ENCODE data around the gene UQCR11.

UQCR11 gene

GRCh38 chr19:1601613-1602064, 3.6 kb downstream of the UQCR11 start:
- TF ChIP-seq CTCF (IDR thresholded peaks at IDR 0.05; ENCODE audit: insufficient read depth, low read depth, low read length, missing control alignments): peak; percentile 2
- H3K4me3 ChIP-seq (ENCODE audit: low read depth, low read length): no peak overlapping the region
- DNase-seq (ENCODE audit: low read depth): no peak

GRCh38 chr19:1599460-1599846, 5.8 kb downstream of the UQCR11 start:
- no peak for TF ChIP-seq CTCF (IDR thresholded peaks at IDR 0.05; ENCODE audit: insufficient read depth, low read depth, low read length, missing control alignments)
- no peak overlapping the region for H3K4me3 ChIP-seq (ENCODE audit: low read depth, low read length)
- no peak for DNase-seq (ENCODE audit: low read depth)

GRCh38 chr19:1598777-1599459, 6.3 kb downstream of the UQCR11 start:
- TF ChIP-seq CTCF (IDR thresholded peaks at IDR 0.05; ENCODE audit: insufficient read depth, low read depth, low read length, missing control alignments): no peak
- no peak overlapping the region for H3K4me3 ChIP-seq (ENCODE audit: low read depth, low read length)
- DNase-seq (ENCODE audit: low read depth): no peak

GRCh38 chr19:1593501-1593772, 11.8 kb downstream of the UQCR11 start:
- no peak for DNase-seq (ENCODE audit: low read depth)
- no peak for TF ChIP-seq CTCF (IDR thresholded peaks at IDR 0.05; ENCODE audit: insufficient read depth, low read depth, low read length, missing control alignments)
- peak overlapping the region; percentile 84 for H3K4me3 ChIP-seq (ENCODE audit: low read depth, low read length)

GRCh38 chr19:1592755-1593500, 12.3 kb downstream of the UQCR11 start, which contains the start of gene MBD3:
TSS of gene MBD3 (minus strand) at chr19:1592865. CDS start at chr19:1592631, 234 bp downstream.
- peak within 1 kb of the TSS; percentile 84 for H3K4me3 ChIP-seq (ENCODE audit: low read depth, low read length)
- DNase-seq (ENCODE audit: low read depth): peak; percentile 97
- TF ChIP-seq CTCF (IDR thresholded peaks at IDR 0.05; ENCODE audit: insufficient read depth, low read depth, low read length, missing control alignments): no peak

- H3K4me3 ChIP-seq (ENCODE audit: low read depth, low read length): peak overlapping the region; percentile 82
- DNase-seq (ENCODE audit: low read depth): peak; percentile 96
- TF ChIP-seq CTCF (IDR thresholded peaks at IDR 0.05; ENCODE audit: insufficient read depth, low read depth, low read length, missing control alignments): no peak
Measured at GRCh38 chr19:1592024-1592754, 13.1 kb downstream of the UQCR11 start.
